ENCODE results near the gene TSPAN31. TPM values are rescaled to one million over a fixed set of nuclear protein-coding genes. Genes with fewer than 3 reads are reported as not detected.

The TSPAN31 gene
- total and polyA plus RNA-seq, 9 of the 15 experiments (the other 6 are each of a cell fraction or from before 2014, with no cell fraction given), result 11.3 to 26.4 (median 14.3) TPM

GRCh38 chr12:57723630-57723962 lies 21.2 kb upstream of the TSPAN31 start (continued):
- no peak for TF ChIP-seq MYBL2 (IDR thresholded peaks at IDR 0.05; ENCODE audit: low read depth)
- TF ChIP-seq MYBL2 (CRISPR knock-in tag; IDR thresholded peaks at IDR 0.05; ENCODE audit: borderline replicate concordance), result no peak
- TF ChIP-seq HCFC1 (IDR thresholded peaks at IDR 0.05; ENCODE audit: low read depth, low read length), result no peak
- TF ChIP-seq CEBPZ (IDR thresholded peaks at IDR 0.05; ENCODE audit: borderline replicate concordance, low read depth, low read length), result no peak
- TF ChIP-seq TGIF2 (CRISPR knock-in tag; IDR thresholded peaks at IDR 0.05), result no peak
- TF ChIP-seq ZNF23 (CRISPR knock-in tag; IDR thresholded peaks at IDR 0.05), result no peak
- no peak for TF ChIP-seq HINFP (tag; conservative IDR thresholded peaks at IDR 0.05; ENCODE audit: low read depth)

Data from K562 (cell line).